Transverse colon (tissue), 4 donors: ENCODE measurements around the gene VWA3B.

Experiments
- CTCF ChIP-seq, 5 experiments: fragments of 200-600 bp in 3 of 5; fragments of 450-650 bp in 2 of 5; sonication (generic) in 3 of 5; IDR thresholded peaks; 1 replicate in 2 of 5; 2 replicates in 3 of 5; pipeline ENCODE4 v1.5.1; 2016 to 2017; ENCODE audit warnings: antibody characterized with exemption in 5 of 5, inconsistent platforms in 3 of 5, mild to moderate bottlenecking in 2 of 5, moderate library complexity in 1 of 5
- EP300 ChIP-seq: sonication (generic); formaldehyde crosslinking; IDR thresholded peaks from one replicate; pipeline ENCODE4 v1.6.1; 2017; ENCODE audit warnings: antibody characterized with exemption, low read depth
- POLR2A ChIP-seq: fragments of 450-650 bp; IDR thresholded peaks from one replicate; pipeline ENCODE4 v1.6.1; 2016; ENCODE audit warnings: antibody characterized with exemption, mild to moderate bottlenecking, moderate library complexity
- POLR2AphosphoS5 ChIP-seq, 3 donors: sonication (generic); formaldehyde crosslinking; IDR thresholded peaks; one replicate each; pipeline ENCODE4 v1.6.1; 2016; ENCODE audit warnings: antibody characterized with exemption in 3 of 3

- TF ChIP-seq POLR2AphosphoS5 (IDR thresholded peaks at IDR 0.05) (no peak), CTCF (IDR thresholded peaks at IDR 0.05) (no peak), EP300 (no peak), POLR2A (no peak)
Measured at GRCh38 chr2:98161186-98161585, 74.2 kb downstream of the VWA3B start.
